GM12878 (cell line): ENCODE results near the gene NANOGP8. TPM values are rescaled to one million over a fixed set of nuclear protein-coding genes. Genes with fewer than 3 reads are reported as not detected.

Experiments used
- ATAC-seq: fragments of 200-7000 bp; cut with Tn5 transposase; 3 replicates; pipeline ENCODE4 v1.9.1; 2020; ENCODE audit warnings: mild to moderate bottlenecking, moderate library complexity
- BruUV-seq: library from RNA; stranded (reverse); fragments of 400-500 nt; replicated peaks from 2 replicates; lab custom pipeline; 2021; lab: Mats Ljungman, UMichigan
- CTCF ChIA-PET: fragments of 300-600 bp; sonication (Branson Sonifier 250); formaldehyde crosslinking; extraction: SDS; loops from one replicate; lab custom pipeline; 2021; ENCODE audit warnings: inconsistent platforms; lab: Yijun Ruan, JAX
- POLR2A ChIA-PET: fragments of 350-600 bp; formaldehyde crosslinking; extraction: SDS; loops from one replicate; lab custom pipeline; 2021; ENCODE audit warnings: inconsistent platforms; lab: Charles Lee
- RAD21 ChIA-PET: fragments of 300-600 bp; sonication (Branson Sonifier 250); formaldehyde crosslinking; loops from one replicate; lab custom pipeline; 2023; ENCODE audit warnings: antibody characterized with exemption; ENCODE audit not compliant: unreplicated experiment; lab: Charles Lee
- SMC1A ChIA-PET: fragments of 300-600 bp; sonication (Branson Sonifier 250); formaldehyde crosslinking; loops from one replicate; lab custom pipeline; 2023; ENCODE audit not compliant: unreplicated experiment, uncharacterized antibody; lab: Charles Lee
- DNase-seq: peaks from one replicate; pipeline ENCODE4 v3.0.0-alpha.2; 2011; ENCODE audit warnings: low read depth, low spot score
- FAIRE-seq: peaks from 3 replicates; lab custom pipeline; 2011; peaks lifted over from hg19 to GRCh38; lab: Jason Lieb, UNC
- H2AFZ ChIP-seq: 2 replicates; pipeline ENCODE4 v1.6.0; 2011; ENCODE audit warnings: low read depth, low read length, control low read depth; ENCODE audit not compliant: control insufficient read depth
- H3K27ac ChIP-seq: 2 replicates; pipeline ENCODE4 v1.5.1; 2011; ENCODE audit warnings: control low read depth; ENCODE audit not compliant: control insufficient read depth, insufficient read depth
- H3K27me3 ChIP-seq, 2 experiments: replicated peaks in 1 of 2; 2 replicates each; pipeline versions ENCODE4 v1.6.0 to v1.6.1; 2011; ENCODE audit warnings: low read length in 1 of 2; ENCODE audit not compliant: control insufficient read depth in 2 of 2, insufficient read depth in 2 of 2
- H3K36me3 ChIP-seq, 2 experiments: 2 replicates each; pipeline ENCODE4 v1.5.1; 2011; ENCODE audit warnings: low read length in 1 of 2; ENCODE audit not compliant: control insufficient read depth in 2 of 2, insufficient read depth in 2 of 2
- H3K4me1 ChIP-seq: 2 replicates; pipeline ENCODE4 v1.6.1; 2011; ENCODE audit warnings: mild to moderate bottlenecking, low read length, moderate library complexity, mixed read lengths; ENCODE audit not compliant: control insufficient read depth, insufficient read depth
- H3K4me2 ChIP-seq: 2 replicates; pipeline ENCODE4 v1.6.0; 2011; ENCODE audit warnings: control low read depth; ENCODE audit not compliant: control insufficient read depth, insufficient read depth
- H3K4me3 ChIP-seq: fragments of 200-600 bp; sonication (generic); 2 replicates; pipeline ENCODE4 v1.5.1; 2016
- H3K79me2 ChIP-seq: 2 replicates; pipeline ENCODE4 v1.6.0; 2011; ENCODE audit warnings: low read length; ENCODE audit not compliant: control insufficient read depth, insufficient read depth
- H3K9ac ChIP-seq: 2 replicates; pipeline ENCODE4 v1.8.0; 2011; ENCODE audit warnings: low read length, control low read depth, mixed read lengths; ENCODE audit not compliant: control insufficient read depth, insufficient read depth
- H3K9me3 ChIP-seq: replicated peaks from 3 replicates; pipeline ENCODE4 v1.5.1; 2011; ENCODE audit warnings: mild to moderate bottlenecking, low read length; ENCODE audit not compliant: control insufficient read depth, insufficient read depth
- H4K20me1 ChIP-seq: 2 replicates; pipeline ENCODE4 v1.6.0; 2011; ENCODE audit not compliant: control insufficient read depth, insufficient read depth
- EED ChIP-seq: sonication (generic); IDR thresholded peaks from 2 replicates; pipeline ENCODE4 v1.6.1; 2016; ENCODE audit warnings: antibody characterized with exemption, low read depth
- KAT2A ChIP-seq: conservative IDR thresholded peaks from 2 replicates; pipeline ENCODE4 v1.6.1; 2011; ENCODE audit warnings: low read depth, low read length; ENCODE audit not compliant: control insufficient read depth
- POLR2AphosphoS5 ChIP-seq: IDR thresholded peaks from 2 replicates; pipeline ENCODE4 v1.6.1; 2011; ENCODE audit warnings: mild to moderate bottlenecking, low read length, inconsistent platforms
- SMC3 ChIP-seq: IDR thresholded peaks from 2 replicates; pipeline ENCODE4 v1.6.1; 2011; ENCODE audit warnings: low read length, improper control_type of control experiment, borderline replicate concordance
- SPI1 ChIP-seq: IDR thresholded peaks from 2 replicates; pipeline ENCODE4 v1.6.1; 2011; ENCODE audit warnings: low read depth, mild to moderate bottlenecking, low read length, moderate library complexity, borderline replicate concordance; ENCODE audit not compliant: insufficient read depth
- ZNF207 ChIP-seq: fragments of 450-650 bp; IDR thresholded peaks from 2 replicates; pipeline ENCODE4 v1.6.1; 2014; ENCODE audit warnings: antibody characterized with exemption, mild to moderate bottlenecking, borderline replicate concordance
- WGBS: methylation state at CpG from one replicate; pipeline ENCODE4 v1.1.6; 2016; ENCODE audit warnings: low lambda C conversion rate; ENCODE audit not compliant: insufficient replicate concordance, insufficient coverage; ENCODE audit errors: missing lambda C conversion rate; 5-methylcytosine and 5-hydroxymethylcytosine counted together
- in situ Hi-C: fragments of 300-500 bp; cut with MboI; formaldehyde crosslinking; loops from 9 replicates; pipeline ENCODE4 v1.14.3; 2018; ENCODE audit warnings: mixed read lengths
- intact Hi-C: fragments of 100-400 bp; cut with micrococcal nuclease; formaldehyde crosslinking; loops from one replicate; pipeline ENCODE4 v1.14.2; 2022; ENCODE audit not compliant: unreplicated experiment
- polyA plus RNA-seq, 11 experiments: library from polyadenylated mRNA; depleted of rRNA in 4 of 11; unstranded in 6 of 11; stranded (reverse) in 5 of 11; fragments of >200 nt; fragmentation: Nextera tagmentation in 4 of 11; fragmentation: Illumina TruSeq in 1 of 11; extraction: Ambion mirVana in 4 of 11; extraction: Trizol in 1 of 11; gene quantifications; 1 replicate in 1 of 11; 2 replicates in 10 of 11; pipeline versions ENCODE4 v1.2.1 to v1.2.3, GENCODE V29; 2011 to 2016; ENCODE audit warnings: inconsistent platforms in 2 of 11, missing spikeins in 2 of 11, low read depth in 1 of 11
- total RNA-seq, 4 experiments: library from RNA; depleted of rRNA in 3 of 4; stranded (reverse); fragments of >200 nt in 3 of 4; fragmentation: Illumina TruSeq in 1 of 4; extraction: Trizol in 1 of 4; gene quantifications; 2 replicates each; pipeline versions ENCODE4 v1.2.1 to v1.2.3, GENCODE V29; 2013 to 2021
- TF ChIP-seq, protein P1 (sequence below): fragments of 450-650 bp; IDR thresholded peaks from 2 replicates; pipeline ENCODE4 v1.6.1; 2017; ENCODE audit warnings: mild to moderate bottlenecking
- TF ChIP-seq, protein P2 (sequence below): fragments of 450-650 bp; IDR thresholded peaks from 2 replicates; pipeline ENCODE4 v1.6.1; 2016; ENCODE audit warnings: mild to moderate bottlenecking
- TF ChIP-seq, protein P3 (sequence below): fragments of 150-350 bp; IDR thresholded peaks from 2 replicates; pipeline ENCODE4 v1.6.1; 2016; ENCODE audit warnings: low read depth, low read length

NANOGP8 gene
- total and polyA plus RNA-seq, 10 of the 15 experiments (the other 5 are each of a cell fraction or from before 2014, with no cell fraction given), result not detected

DNA sequence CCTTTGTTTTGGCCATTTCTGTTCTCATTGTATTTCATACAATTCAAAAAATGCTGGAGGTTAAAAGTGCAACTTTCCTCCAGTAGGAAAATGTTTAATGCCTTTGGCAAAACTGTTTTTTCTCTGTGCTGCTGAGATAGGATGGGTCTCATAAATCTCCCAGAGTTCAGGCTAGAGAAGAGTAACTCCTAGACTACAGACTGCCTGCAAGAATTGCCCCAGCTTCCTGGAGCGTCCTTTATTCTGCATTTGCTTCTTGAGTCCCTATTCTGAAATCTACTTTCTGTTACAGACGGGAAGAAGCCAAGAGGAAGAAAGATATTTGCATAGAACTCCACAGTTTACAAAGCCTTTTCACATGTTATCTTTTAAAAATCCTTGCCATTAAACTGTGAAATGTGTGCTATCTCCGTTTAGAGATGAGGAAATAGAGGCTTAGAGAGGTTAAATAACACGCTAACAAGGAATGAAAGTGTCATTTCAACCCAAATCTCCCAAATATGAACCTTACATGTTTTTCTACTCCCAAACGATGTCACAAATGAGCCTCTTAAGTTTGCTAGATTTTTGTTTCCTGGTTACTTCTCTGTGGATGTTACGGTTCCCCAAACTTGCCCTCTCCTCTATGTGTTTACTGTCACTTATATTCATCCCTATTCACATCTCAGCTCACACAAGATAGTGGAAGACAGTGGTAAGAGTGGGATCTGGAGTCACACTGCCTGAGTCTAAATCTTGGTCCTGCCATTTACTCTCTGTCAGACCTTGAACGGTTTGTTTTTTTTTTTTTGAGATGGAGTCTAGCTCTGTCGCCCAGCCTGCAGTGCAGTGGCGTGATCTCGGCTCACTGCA, 17.4 kb downstream of the NANOGP8 start:
- H3K9ac ChIP-seq, result no peak overlapping the region
- 0 out of 2 replicates have a peak overlapping the region, but pooled peaks have one; percentile 10 for H3K4me3 ChIP-seq
- H3K4me2 ChIP-seq, result peak overlapping the region; percentile 61
- in situ Hi-C loops, result no loop called here
- RAD21 ChIA-PET, result no interaction called here
- SMC1A ChIA-PET, result interaction anchor here (1.3 kb wide), 1 partner anchor 10 kb away, joined by 4 read pairs; no protein-coding TSS in a partner anchor
- no TSS peak for BruUV-seq
- POLR2A ChIA-PET, result no interaction called here
- H3K79me2 ChIP-seq, result no peaks in the 10 kb centered on the region
- H3K36me3 ChIP-seq, result no peaks in the 10 kb centered on the region
- CTCF ChIA-PET, result interaction anchor here (1.3 kb wide), 1 partner anchor 10 kb away, joined by 5 read pairs; no protein-coding TSS in a partner anchor
- H4K20me1 ChIP-seq, result no peaks in the 10 kb centered on the region
- H3K27me3 ChIP-seq, result no peaks in the 10 kb centered on the region
- TF ChIP-seq SPI1, result no peak
- DNase-seq (no peak), ATAC-seq (no peak; the same call in 2 of the 3 replicates), FAIRE-seq (peak; percentile 49)
- H2AFZ ChIP-seq, result peak overlapping the region; percentile 75
- H3K27ac ChIP-seq, result peak overlapping the region; percentile 17; the same call in 1 of the 2 replicates
- no peaks in the 10 kb centered on the region for H3K9me3 ChIP-seq
- H3K4me1 ChIP-seq, result peaks cover 7% of the 10 kb centered on the region; the same call in 1 of the 2 replicates
- intact Hi-C loops, result no loop called here
- WGBS, result 44% methylated on average over 10 of the region's 10 CpGs

DNA sequence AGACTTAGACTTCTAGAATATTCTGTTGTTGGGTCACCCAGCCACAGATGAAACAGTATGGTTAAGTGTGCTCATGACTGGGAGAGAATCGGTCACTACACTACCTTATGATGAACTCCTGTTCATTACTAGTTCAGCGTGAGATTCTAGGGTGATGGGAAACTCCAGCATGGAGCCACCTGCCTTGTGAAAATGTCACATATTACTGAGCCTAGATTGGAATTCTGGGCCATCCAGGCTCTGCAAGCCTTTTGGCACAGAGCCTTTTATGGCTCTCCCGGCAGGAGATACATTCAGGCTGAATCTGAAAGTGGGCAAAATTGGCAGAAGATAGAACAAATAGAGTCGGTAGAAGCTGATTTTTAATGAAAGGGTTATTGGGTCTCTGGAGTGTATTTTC, 19.0 kb downstream of the NANOGP8 start:
- Histone ChIP-seq H3K9ac (no peak overlapping the region), H4K20me1 (no peaks in the 10 kb centered on the region), H3K27ac (no peak overlapping the region), H3K9me3 (no peaks in the 10 kb centered on the region), H3K4me2 (no peak overlapping the region), H3K4me1 (peaks cover 7% of the 10 kb centered on the region; the same call in 1 of the 2 replicates), H3K79me2 (no peaks in the 10 kb centered on the region), H2AFZ (no peak overlapping the region), H3K27me3 (no peaks in the 10 kb centered on the region), H3K36me3 (no peaks in the 10 kb centered on the region), H3K4me3 (no peak overlapping the region)
- ATAC-seq (no peak), FAIRE-seq (no peak), DNase-seq (no peak)
- ChIA-PET RAD21 (no interaction called here), CTCF (no interaction called here), POLR2A (no interaction called here), SMC1A (no interaction called here)
- intact Hi-C loops (no loop called here), in situ Hi-C loops (no loop called here)
- WGBS, result 89% methylated on average over 4 of the region's 4 CpGs
- no TSS peak for BruUV-seq
- no peak for TF ChIP-seq EED
- no peak for TF ChIP-seq SMC3
- no peak for TF ChIP-seq KAT2A
- no peak for TF ChIP-seq ZNF207
- no peak for TF ChIP-seq POLR2AphosphoS5
- TF ChIP-seq, protein P1, sequence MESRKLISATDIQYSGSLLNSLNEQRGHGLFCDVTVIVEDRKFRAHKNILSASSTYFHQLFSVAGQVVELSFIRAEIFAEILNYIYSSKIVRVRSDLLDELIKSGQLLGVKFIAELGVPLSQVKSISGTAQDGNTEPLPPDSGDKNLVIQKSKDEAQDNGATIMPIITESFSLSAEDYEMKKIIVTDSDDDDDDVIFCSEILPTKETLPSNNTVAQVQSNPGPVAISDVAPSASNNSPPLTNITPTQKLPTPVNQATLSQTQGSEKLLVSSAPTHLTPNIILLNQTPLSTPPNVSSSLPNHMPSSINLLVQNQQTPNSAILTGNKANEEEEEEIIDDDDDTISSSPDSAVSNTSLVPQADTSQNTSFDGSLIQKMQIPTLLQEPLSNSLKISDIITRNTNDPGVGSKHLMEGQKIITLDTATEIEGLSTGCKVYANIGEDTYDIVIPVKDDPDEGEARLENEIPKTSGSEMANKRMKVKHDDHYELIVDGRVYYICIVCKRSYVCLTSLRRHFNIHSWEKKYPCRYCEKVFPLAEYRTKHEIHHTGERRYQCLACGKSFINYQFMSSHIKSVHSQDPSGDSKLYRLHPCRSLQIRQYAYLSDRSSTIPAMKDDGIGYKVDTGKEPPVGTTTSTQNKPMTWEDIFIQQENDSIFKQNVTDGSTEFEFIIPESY, result no peak
- TF ChIP-seq, protein P2, sequence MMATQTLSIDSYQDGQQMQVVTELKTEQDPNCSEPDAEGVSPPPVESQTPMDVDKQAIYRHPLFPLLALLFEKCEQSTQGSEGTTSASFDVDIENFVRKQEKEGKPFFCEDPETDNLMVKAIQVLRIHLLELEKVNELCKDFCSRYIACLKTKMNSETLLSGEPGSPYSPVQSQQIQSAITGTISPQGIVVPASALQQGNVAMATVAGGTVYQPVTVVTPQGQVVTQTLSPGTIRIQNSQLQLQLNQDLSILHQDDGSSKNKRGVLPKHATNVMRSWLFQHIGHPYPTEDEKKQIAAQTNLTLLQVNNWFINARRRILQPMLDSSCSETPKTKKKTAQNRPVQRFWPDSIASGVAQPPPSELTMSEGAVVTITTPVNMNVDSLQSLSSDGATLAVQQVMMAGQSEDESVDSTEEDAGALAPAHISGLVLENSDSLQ, result no peak
- TF ChIP-seq, protein P3, sequence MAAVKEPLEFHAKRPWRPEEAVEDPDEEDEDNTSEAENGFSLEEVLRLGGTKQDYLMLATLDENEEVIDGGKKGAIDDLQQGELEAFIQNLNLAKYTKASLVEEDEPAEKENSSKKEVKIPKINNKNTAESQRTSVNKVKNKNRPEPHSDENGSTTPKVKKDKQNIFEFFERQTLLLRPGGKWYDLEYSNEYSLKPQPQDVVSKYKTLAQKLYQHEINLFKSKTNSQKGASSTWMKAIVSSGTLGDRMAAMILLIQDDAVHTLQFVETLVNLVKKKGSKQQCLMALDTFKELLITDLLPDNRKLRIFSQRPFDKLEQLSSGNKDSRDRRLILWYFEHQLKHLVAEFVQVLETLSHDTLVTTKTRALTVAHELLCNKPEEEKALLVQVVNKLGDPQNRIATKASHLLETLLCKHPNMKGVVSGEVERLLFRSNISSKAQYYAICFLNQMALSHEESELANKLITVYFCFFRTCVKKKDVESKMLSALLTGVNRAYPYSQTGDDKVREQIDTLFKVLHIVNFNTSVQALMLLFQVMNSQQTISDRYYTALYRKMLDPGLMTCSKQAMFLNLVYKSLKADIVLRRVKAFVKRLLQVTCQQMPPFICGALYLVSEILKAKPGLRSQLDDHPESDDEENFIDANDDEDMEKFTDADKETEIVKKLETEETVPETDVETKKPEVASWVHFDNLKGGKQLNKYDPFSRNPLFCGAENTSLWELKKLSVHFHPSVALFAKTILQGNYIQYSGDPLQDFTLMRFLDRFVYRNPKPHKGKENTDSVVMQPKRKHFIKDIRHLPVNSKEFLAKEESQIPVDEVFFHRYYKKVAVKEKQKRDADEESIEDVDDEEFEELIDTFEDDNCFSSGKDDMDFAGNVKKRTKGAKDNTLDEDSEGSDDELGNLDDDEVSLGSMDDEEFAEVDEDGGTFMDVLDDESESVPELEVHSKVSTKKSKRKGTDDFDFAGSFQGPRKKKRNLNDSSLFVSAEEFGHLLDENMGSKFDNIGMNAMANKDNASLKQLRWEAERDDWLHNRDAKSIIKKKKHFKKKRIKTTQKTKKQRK, result no peak
